ENCODE measurements around the gene OR5K1.

The OR5K1 gene

GRCh38 chr3:98514948-98515347 is 51.9 kb downstream of the OR5K1 start:
- no peak for DNase-seq (ENCODE audit: low read depth)

GRCh38 chr3:98518816-98519215 is 55.8 kb downstream of the OR5K1 start:
- DNase-seq (ENCODE audit: low read depth), result no peak

- DNase-seq (ENCODE audit: low read depth), result no peak
Measured at GRCh38 chr3:98519351-98519750, 56.4 kb downstream of the OR5K1 start.

GRCh38 chr3:98521897-98522543 is 59.0 kb downstream of the OR5K1 start:
- DNase-seq (ENCODE audit: low read depth), result peak; percentile 31

Data from stimulated activated CD8-positive, alpha-beta memory T cell treated with anti-CD3 and anti-CD28 coated beads, Interleukin-12 subunit alpha, Interleukin-12 subunit beta, amount 100 ng/mL, for 1 hour (primary cell).